GM12875 (cell line): ENCODE data around the gene AR.

ENCODE experiments used
- H3K4me3 ChIP-seq: one replicate; pipeline ENCODE4 v1.5.1; 2011; ENCODE audit warnings: low read depth, low read length, control low read depth
- TF ChIP-seq, protein P1 (sequence below): IDR thresholded peaks from 2 replicates; pipeline ENCODE4 v1.5.1; 2011; ENCODE audit warnings: low read depth, mild to moderate bottlenecking, control low read depth, inconsistent platforms, low read length, moderate library complexity, borderline replicate concordance; ENCODE audit not compliant: insufficient read depth

Gene AR

DNA sequence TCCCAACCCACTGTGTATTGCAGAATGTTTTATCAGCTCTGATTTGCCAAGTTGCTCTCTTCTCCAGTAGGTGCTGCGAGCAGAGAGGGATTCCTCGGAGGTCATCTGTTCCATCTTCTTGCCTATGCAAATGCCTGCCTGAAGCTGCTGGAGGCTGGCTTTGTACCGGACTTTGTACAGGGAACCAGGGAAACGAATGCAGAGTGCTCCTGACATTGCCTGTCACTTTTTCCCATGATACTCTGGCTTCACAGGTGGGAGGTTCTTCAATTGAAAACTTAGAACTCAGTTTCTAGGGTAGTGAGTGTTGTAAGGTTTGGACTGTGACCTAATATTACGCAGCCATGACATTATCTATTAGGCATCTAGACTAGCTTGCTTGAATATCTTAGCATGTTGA is 24.9 kb downstream of the AR start:
- no peak overlapping the region for H3K4me3 ChIP-seq
- TF ChIP-seq, protein P1, sequence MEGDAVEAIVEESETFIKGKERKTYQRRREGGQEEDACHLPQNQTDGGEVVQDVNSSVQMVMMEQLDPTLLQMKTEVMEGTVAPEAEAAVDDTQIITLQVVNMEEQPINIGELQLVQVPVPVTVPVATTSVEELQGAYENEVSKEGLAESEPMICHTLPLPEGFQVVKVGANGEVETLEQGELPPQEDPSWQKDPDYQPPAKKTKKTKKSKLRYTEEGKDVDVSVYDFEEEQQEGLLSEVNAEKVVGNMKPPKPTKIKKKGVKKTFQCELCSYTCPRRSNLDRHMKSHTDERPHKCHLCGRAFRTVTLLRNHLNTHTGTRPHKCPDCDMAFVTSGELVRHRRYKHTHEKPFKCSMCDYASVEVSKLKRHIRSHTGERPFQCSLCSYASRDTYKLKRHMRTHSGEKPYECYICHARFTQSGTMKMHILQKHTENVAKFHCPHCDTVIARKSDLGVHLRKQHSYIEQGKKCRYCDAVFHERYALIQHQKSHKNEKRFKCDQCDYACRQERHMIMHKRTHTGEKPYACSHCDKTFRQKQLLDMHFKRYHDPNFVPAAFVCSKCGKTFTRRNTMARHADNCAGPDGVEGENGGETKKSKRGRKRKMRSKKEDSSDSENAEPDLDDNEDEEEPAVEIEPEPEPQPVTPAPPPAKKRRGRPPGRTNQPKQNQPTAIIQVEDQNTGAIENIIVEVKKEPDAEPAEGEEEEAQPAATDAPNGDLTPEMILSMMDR: no peak

DNA sequence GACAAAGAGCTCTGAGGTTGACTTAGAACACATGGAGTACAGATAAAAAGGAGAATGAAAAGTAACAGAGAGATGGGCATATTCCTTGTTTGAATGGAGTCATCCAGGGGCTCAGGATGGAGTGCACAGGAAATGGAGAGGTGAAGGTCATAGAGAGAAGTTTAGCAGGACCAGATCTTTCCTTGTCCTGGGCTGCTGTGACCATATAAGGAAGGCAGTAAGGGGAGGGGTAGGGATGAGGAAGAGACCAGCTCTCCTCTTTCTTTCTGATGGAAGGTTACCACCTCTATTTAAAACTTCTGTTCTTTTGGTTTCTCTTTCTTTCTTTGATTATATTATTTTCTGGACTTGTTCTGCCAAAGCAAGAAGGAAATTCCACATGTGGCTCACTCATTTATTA is 27.0 kb downstream of the AR start:
- no peak overlapping the region for H3K4me3 ChIP-seq
- TF ChIP-seq, protein P1: no peak

DNA sequence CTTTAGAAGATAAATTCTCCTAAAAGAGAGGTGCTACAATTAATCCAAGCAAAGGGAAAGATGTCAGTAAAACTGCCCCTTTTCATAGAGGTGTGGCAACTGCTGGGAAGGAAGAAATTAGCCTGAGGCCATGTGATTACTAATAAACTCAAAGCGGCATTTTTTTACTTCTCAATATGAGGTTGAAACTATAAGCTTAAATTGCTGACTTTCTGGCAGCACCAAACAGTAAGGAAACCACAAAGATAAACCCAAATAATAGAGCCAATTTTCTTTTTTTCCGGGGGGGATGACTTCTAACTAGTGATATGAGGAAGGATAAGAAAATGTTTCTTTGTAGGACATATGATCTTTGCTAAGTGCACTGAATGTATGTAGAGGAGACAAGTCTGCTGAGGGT is 30.9 kb downstream of the AR start:
- no peak overlapping the region for H3K4me3 ChIP-seq
- TF ChIP-seq, protein P1: no peak

DNA sequence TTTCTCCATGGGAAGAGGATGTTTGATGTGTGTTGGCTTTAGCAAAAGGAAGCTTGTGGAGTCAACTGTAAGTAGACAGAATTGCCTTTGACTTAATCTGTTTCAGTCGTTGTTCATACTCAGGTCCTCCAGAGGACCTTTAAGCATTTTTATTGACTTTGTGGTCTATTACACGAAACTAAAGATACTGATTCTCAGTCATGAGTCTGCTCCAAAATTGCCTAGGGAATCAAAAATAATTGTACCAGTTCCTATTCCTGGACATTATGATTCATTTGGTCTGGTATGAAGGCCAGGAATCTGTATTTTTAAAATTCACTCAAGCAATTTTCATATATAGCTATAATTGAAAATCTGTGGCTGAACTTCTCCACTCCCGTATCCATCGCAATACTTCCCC is 38.6 kb downstream of the AR start:
- no peak overlapping the region for H3K4me3 ChIP-seq
- TF ChIP-seq, protein P1: no peak

DNA sequence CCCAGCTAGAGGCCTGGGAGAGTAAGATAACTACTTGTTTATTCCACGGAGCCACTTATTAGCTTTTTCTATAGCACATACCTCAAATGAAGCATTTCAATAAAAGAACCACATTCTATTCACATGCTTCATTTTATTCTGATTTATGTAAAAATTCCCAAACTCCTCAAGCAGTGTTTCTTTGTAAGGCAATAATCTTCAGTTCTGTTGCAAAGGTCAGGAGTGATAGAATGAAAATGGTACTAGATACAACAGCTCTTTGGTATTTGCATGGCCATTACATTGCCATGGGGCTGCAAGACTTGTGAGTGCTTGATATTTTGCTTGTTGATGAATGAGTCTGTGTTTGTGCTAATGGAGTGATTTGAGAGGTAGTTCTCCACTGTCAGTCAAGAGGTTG is 39.4 kb downstream of the AR start:
- H3K4me3 ChIP-seq: no peak overlapping the region
- TF ChIP-seq, protein P1: no peak

DNA sequence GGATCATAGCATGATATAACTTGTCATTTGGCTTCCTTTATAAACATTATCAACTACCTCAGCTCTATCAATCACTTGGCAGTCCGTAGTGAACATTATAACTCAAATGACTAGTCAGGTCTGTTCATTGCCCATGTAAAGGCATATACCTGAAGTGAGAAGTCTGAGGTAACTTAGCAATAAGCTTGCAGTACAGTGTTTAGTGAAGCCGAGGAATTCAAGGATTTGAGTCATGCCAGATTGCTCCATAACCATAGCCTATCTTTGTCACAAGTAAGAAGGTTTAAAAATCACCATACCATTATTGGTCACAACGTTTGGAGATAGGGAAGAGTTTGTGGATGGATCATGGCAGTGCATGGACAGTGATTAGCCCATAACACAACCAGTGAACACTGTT is 41.6 kb downstream of the AR start:
- TF ChIP-seq, protein P1: no peak
- H3K4me3 ChIP-seq: no peak overlapping the region

DNA sequence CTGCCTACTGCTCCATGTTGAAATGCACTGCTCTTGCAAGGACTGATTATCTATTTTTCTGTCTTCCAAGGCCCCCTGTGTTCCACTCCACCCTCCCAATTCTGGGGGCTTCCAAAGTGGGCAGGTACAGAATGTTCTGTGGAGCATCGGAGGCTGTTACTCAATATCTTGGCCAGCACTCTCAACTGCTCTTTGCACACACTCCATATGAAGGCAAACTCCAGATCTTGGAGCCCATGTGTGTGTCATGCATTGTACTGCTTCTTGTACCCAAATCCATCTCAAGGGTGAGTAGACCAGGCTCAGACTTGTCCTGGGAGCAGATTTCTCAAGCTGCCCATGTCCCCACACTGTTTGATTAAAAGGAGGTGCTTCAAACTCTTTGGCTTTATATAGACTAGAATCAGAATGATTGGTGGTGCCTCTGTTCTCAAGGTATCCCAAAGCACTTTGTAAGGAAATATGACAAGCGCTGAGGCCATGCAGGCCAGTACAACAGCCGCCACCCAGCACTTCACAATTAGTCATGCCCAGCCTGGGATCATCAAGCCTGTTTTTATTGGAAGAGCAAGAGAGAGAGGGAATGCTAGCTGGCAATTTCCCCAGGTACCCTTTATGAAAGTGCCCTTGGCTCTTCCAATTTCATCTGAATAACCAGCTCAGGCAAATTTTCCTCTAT is 44.3 kb downstream of the AR start:
- TF ChIP-seq, protein P1: no peak
- no peak overlapping the region for H3K4me3 ChIP-seq
